Smooth muscle cell of the brain vasculature (primary cell): Measurements from ENCODE around the gene TMEM205.
"Not testable (repeated sequence)": the region's sequence is repeated elsewhere in the genome, so short reads cannot be mapped to it uniquely, and the experiment has no call there.

Source experiments
- DNase-seq: peaks from one replicate; pipeline ENCODE4 v3.0.0-alpha.2; 2012; ENCODE audit warnings: low read depth, low spot score

TMEM205 gene

DNA sequence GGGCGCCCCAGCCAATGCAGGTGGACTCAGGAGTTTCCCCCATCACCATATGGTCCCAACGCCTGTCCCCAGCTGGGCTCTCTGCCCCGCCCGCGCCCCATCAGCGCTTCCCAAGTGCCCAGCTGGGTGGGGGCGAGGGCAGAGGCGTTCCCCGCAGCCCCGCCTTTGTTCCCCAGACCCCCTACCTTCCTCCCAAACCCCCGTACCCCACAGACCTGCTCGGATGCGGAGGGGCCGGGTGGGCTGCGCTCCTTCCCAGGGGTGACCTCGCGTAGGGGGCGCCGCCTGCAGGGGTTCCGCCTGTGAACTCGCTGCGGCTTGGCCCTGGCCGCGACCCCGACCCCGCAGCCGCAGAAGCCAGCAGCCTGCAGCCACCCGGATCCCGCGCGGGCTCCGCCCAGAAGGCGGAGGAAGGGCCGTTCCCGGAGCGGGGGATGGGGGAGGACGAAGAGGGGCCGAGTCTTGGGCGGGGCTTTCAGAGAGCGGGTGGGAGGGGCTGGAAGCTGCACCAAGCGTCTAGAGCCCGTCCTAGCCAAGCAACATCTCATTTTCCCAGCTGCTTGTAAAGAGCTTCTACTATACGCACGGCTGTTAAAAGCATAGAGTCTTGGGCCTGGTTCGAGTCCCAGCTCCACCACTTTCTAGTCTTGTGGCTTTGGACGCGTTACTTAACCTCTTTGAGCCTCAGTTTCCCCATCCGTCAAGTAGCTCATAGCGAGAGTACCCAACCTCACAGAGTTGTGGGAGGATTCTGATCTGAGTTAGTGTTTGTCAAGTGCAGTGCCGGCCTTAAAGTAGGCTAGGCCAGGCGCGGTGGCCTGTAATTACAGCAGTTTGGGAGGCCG, 6.6 kb downstream of the TMEM205 start, which contains the start of gene RAB3D:
TSS of gene RAB3D (minus strand) at position 404 of the 845 bp plus-strand sequence. CDS start 2,258 bp downstream, outside the sequence.
- no peak for DNase-seq

GRCh38 chr19:11338569-11339253, 7.4 kb downstream of the TMEM205 start:
- no peak for DNase-seq

DNA sequence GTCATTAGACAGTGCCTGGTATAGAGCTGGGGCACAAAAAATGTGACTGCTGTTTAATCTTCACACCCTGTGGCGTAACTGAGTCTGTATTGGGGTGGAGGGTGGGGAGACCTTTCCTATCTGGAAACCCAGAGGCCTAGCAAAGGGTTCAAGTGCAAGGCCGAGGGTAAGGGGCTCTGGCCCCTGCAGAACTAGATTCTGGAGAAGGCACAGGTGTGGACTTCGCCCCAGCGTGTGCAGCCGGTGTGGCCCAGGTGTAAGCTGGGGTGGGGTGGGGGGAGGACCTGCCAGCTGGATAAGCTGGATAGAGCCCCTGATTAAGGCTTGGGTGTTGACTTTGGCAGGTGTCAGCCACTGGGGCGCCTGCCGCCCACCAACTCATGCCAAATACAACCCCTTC, 7.9 kb downstream of the TMEM205 start:
- DNase-seq: no peak

DNA sequence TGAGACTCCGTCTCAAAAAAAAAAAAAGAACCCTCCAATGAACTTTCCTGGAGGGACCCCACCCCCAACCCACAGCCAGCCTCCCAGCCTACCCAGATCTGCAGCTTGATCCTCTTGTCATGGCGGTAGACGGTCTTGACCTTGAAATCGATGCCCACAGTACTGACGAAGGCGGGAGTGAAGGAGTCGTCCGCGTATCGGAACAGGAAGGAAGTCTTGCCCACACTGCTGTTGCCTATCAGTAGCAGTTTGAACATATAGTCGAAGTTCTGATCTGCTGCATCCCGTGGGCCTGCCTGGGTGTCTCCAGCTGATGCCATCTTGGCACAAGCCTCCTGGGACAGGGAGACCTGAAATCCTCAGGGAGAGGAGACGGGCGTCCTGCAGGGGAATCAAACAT, 9.0 kb downstream of the TMEM205 start:
- no peak for DNase-seq

DNA sequence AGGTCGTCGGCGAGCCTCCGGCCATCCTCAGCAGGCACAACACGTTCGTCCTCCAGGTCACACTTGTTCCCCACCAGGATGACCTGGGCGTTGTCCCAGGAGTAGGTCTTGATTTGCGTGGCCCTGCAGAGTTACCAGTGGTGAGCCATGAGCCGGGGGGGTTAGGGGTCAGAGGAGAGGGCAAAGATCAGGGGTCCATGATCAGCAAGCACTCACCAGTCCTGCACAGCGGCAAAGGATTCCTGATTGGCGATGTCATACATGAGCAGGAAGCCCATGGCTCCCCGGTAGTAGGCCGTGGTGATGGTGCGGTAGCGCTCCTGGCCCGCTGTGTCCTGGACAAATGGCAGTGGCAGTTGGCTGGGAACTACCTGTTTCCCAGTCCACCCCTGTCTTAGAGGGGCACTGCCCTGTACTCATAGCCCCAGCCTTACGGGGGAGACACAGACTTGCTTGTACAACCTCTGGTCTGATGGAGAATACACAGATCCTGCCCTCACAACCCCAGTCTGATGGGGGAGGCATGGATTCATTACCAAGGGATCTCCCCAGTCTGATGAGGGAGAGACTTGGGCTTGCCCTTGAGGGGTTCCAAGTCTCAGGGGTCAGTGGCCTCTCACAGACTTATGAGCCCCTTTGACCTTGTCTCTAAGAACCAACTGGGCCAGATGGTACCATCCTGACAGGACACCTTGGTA, 10.5 kb downstream of the TMEM205 start:
- DNase-seq: no peak

DNA sequence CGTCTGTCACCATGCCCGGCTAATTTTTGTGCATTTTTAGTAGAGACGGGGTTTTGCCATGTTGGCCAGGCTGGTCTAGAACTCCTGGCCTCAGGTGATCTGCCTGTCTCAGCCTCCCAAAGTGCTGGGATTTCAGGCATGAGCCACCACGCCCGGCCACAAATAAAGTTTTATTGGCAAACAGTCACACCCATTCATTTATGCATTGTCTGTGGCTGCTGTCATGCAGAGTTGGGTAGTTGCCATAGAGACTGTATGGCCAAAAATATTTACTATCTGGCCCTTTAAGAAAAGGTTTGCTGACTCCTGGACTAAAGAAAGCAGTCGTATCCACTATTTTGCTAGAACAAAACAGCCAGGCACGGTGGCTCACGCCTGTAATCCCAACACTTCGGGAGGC, 12.2 kb downstream of the TMEM205 start:
- DNase-seq: not testable (repeated sequence)

GRCh38 chr19:11332822-11333221, 13.2 kb downstream of the TMEM205 start:
- no peak for DNase-seq

DNA sequence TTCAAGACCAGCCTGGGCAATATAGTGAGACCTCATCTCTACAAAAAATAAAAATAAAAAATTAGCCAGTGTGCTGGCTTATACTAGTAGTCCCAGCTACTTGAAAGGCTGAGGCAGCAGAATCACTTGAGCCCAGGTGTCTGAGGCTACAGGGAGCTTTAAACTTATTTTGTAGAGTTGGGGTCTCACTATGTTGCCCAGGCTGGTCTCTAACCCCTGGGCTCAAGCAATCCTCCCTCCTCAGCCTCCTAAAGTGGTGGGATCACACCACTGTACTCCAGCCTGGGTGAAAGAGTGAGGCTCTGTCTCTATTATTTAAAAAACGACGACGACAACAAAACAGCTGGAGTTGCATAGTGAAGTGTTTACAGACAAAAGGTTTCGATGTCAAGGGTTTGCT, 14.6 kb downstream of the TMEM205 start:
- DNase-seq: no peak

- no peak for DNase-seq
These were observed 15.9 kb downstream of the TMEM205 start for GRCh38 chr19:11330127-11330526.

DNA sequence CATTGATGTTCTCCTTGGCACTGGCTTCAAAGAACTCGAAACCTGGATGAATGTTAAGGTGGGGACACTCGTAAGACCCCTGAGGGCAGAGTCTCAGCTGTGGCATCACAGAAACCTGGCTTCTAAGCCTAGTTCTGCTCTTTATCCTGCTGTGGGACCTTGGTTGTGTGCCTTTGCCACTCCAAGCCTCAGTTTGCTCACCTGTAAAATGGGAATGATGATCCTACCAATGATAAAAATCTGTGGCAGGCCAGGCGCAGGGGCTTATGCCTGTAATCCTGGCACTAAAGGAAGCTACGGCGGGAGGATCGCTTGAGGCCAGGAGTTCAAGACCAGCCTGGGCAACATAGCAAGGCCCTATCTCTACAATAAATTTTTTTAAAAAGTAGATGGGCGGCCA, 20.5 kb downstream of the TMEM205 start:
- no peak for DNase-seq

GRCh38 chr19:11324748-11325389, 21.2 kb downstream of the TMEM205 start:
- no peak for DNase-seq

DNA sequence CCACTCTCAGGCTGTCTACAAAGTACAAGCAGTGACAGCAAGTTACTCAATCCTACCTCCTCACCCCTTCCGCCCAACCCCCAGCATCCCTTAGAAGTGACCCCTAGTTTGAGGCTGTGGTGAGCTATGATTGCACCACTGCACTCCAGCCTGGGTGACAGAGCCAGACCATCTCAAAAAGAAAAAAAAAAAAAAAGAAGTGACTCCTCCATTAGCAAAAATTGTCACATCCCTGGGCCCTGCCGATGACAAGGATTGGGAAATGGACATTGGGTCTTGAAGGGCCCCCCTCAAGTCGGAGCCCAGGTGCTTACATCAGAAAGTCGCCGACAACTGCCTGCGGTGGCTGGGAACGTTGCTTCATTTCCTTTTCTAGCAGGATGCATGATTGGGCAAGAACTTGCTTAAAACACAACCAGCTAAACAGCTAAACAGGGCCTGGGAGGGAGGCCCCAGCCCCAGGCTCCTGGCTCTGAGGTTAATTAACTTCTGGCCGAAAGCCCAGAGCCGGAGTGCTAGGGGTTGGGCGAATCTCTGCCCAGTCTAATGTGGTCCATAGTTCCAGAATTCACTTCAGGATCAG, 21.9 kb downstream of the TMEM205 start:
- peak; percentile 81 for DNase-seq

DNA sequence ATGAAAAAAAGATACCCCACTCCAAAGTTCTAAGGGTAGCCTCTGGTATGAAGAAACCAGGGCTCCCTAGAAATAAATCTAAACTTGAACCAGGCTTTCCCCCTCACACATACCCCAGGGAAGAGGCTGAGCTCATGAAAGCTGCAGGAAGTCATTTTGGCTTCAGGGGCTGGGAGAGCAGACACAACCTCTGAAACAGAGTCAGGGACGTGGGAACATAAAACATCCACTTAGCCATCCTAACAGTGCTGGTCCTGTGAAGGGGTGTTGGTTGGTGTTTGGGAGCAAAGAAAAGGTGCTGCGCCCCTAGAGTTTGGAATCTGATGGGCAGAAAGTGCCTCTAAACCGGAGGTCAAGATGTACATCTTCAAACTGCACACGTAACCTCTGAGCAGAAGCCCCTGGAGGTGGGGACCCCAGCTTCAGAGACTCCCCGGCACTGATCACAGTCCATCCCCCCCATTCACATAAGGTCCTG, 22.4 kb downstream of the TMEM205 start:
- DNase-seq: no peak

- no peak for DNase-seq
These were observed 23.6 kb downstream of the TMEM205 start for GRCh38 chr19:11322269-11323024.

- no peak for DNase-seq
These were observed 24.6 kb downstream of the TMEM205 start for GRCh38 chr19:11321191-11322126.

DNA sequence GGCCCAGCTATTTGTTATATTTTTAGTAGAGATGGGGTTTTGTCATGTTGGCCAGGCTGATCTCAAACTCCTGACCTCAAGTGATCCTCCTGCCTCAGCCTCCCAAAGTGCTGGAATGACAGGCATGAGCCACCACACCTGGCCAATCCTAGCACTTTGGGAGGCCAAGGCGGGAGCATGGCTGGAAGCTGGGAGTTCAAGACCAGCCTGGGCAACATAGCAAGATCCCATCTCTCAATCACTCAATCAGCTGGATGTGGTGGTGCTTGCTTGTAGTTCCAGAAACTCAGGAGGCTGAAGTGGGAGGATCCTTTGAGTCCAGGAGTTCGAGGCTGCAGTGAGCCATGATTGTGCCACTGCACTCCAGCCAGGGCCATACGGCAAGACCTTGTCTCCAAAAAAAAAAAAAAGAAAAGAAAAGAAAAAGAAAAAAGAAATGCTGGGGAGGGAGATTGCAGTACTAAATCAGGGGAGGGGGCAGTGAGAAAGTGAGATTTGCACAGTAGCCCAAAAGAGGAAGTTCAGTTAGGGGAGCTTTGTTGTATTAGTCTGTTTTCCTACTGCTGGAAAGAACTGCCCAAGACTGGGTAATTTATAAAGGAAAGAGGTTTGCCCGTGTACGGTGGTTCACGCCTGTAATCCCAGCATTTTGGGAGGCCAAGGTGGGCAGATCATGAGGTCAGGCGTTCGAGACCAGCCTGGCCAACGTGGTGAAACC, 25.6 kb downstream of the TMEM205 start:
- not testable (repeated sequence) for DNase-seq

DNA sequence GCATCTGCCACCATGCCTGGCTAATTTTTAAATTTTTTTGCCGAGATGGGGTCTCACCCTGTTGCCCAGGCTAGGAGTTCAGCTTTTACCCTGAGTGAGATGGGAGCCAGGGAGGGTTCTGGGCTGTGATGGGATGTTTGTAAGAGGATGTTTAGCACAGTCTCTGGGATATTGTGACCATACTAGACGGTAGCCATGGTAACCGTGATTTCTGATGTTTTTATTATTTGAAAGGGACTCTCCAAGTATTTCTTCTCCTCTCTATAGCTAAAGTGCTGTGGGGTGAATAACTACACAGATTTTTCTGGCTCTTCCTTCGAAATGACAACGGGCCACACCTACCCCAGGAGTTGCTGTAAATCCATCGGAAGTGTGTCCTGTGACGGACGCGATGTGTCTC, 39.7 kb downstream of the TMEM205 start:
- DNase-seq: no peak

DNA sequence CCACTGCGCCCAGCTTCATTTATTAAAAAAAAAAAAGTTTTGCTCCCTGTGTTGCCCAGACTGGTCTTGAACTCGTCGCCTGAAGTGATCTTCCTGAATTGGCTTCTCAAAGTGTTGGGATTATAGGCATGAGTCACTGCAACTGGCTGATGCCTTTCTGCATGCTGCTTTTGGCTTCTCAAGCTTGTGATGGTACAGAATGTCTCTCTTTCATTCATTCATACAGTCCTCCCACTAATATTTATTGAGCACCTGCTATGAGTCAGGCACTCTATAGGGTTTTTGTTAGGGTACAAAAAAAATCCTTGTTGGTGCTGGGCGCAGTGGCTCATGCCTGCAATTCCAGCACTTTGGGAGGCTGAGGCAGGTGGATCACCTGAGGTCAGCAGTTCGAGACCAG, 41.1 kb downstream of the TMEM205 start:
- DNase-seq: no peak

GRCh38 chr19:11300811-11301120, 45.3 kb downstream of the TMEM205 start:
- DNase-seq: no peak
